Measurements from ENCODE around the gene DDX54.

Gene DDX54, protein sequence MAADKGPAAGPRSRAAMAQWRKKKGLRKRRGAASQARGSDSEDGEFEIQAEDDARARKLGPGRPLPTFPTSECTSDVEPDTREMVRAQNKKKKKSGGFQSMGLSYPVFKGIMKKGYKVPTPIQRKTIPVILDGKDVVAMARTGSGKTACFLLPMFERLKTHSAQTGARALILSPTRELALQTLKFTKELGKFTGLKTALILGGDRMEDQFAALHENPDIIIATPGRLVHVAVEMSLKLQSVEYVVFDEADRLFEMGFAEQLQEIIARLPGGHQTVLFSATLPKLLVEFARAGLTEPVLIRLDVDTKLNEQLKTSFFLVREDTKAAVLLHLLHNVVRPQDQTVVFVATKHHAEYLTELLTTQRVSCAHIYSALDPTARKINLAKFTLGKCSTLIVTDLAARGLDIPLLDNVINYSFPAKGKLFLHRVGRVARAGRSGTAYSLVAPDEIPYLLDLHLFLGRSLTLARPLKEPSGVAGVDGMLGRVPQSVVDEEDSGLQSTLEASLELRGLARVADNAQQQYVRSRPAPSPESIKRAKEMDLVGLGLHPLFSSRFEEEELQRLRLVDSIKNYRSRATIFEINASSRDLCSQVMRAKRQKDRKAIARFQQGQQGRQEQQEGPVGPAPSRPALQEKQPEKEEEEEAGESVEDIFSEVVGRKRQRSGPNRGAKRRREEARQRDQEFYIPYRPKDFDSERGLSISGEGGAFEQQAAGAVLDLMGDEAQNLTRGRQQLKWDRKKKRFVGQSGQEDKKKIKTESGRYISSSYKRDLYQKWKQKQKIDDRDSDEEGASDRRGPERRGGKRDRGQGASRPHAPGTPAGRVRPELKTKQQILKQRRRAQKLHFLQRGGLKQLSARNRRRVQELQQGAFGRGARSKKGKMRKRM

DNA sequence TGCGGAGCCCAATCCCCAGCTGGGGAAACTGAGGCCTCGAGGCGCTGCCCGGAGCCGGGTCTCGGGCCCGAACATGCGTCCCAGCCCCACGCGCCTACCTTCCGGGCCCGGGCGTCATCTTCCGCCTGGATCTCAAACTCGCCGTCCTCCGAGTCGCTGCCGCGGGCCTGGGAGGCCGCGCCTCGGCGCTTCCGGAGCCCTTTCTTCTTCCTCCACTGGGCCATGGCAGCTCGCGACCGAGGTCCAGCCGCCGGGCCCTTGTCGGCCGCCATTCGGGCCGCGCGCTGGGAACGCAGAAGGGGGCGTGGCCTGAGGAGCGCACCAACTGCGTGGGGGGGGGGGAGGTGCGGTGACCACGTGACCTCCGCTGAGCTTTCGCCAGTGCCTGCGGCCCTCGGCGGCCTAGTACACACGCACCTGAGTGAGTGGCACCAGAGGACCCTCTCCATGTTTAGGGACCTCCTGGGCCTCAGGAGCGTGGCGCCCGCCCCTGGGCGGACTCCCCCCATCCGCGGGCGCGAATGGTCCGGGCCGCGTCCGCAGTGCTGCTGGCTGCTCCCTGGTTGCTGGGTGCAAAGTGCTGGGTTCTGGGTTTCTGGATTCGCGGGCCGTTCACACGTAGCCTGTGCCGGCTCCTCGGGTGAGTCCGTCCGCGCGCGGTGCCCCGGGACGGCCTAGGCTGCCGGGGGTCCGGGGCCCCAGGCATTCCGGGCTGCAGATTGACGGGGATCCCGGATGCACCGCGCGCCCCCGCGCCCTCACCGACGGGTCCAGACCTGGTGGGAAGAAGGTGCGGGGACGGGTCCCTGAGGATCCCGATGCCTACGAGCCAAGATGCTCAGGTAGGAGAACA is at the start of gene DDX54, which contains the start of gene RITA1:
DDX54 (minus strand) TSS at position 299 of the 853 bp plus-strand sequence; CDS start at position 272, 27 bp downstream.
RITA1 (plus strand) TSS at position 542 of the 853 bp plus-strand sequence. CDS start 1,026 bp downstream, outside the sequence.
- DNase-seq: peak; percentile 78

DNA sequence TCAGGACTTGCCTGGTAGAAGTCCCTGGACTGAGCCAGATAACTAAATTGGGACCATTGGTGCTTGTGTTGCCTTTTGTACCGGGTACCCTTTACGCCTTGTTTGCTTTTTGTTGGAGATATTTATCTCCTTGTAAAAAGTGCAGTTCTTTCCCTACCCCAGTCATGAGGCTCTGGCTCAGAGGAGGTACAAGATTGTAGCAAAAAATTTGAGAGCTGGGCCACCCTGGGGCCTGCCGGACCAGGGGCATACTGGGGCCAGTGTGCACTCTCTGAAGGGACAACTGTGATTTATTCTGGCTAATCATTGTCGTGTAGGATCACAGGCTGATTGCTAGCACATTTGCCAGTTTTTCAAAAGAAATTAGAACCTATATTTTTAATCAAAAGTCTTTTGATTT is 49.2 kb upstream of the DDX54 start:
- DNase-seq: no peak

- no peak for DNase-seq
Measured at GRCh38 chr12:113233967-113234366, 48.7 kb upstream of the DDX54 start.

GRCh38 chr12:113232840-113233585 is 47.7 kb upstream of the DDX54 start:
- peak; percentile 82 for DNase-seq

DNA sequence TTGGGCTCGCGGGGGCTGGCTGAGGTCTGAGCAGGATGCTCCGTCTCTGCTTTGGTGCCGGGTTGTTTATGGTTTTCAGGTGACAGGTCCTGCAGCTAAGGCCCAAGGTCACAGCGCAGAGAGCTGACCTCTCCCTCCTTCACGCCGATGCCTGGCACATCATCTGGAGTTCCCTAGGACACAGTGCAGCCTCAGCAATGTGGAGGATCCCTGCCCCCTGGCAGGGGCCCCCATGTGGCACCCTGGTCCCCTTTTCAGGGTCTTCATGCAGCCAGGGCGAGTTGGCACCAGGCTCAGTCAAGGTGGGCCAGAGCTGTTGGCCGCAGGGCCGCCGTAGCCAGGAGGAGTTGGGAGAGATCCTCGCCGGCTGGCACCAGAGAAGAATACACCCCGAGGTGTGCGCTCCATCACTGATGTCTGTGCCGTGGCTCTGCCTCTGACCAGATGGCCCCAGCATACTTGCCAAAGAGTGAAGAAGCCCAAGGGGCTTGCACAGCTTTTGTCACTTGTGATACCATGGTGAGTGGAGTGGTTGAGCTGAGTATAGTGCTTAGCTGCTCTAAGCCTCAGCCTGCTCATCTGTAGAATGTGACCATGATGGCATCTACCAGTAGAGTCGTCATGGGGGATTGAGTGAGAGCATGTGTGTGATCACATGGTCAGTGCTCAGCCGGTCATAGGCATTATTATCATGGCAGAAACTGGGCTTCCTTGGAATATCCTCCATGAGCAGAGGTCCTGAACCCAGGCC is 47.0 kb upstream of the DDX54 start:
- peak; percentile 7 for DNase-seq

DNA sequence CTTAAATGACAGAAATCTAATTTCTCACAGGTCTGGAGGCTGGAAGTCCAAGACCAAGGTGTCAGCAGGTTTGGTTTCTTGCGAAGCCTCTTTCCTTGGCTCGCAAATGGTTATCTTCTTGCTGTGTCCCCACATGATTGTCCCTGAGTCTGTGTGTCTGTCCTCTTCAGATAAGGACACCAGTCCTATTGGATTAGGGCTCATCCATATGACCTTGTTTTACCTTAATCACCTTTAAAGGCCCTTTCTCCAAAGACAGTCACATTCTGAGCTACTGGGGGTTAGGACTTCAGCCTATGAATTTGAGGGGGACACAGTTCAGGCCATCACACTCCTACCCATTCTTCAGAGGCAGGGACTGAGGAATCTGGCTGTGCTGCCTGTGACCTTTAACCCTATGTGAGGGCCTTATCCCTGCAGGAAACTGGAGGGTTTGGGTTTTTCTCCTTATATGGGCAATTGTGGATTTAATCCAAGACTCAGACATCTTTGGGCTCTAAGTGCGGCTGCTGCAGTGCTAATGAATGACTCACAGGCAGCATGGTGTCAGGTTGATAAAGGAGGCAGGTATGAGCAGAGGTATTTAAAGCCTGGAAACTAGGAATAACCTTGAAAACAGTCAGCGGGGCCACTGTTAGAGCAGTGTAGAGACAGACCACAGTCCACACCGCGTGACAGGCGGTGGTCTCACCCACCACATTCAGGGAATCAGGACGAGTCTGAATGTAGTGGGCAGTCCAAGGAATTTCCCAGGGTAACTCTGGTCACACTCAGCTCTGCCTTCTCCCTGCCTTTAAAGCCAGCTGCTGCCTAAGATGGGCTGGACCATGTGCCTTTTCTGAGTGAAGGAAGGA is 46.2 kb upstream of the DDX54 start:
- DNase-seq: peak; percentile 75

GRCh38 chr12:113230315-113231234 is 45.3 kb upstream of the DDX54 start:
- DNase-seq: peak; percentile 83

- no peak for DNase-seq
Measured at GRCh38 chr12:113228394-113229028, 43.2 kb upstream of the DDX54 start.

DNA sequence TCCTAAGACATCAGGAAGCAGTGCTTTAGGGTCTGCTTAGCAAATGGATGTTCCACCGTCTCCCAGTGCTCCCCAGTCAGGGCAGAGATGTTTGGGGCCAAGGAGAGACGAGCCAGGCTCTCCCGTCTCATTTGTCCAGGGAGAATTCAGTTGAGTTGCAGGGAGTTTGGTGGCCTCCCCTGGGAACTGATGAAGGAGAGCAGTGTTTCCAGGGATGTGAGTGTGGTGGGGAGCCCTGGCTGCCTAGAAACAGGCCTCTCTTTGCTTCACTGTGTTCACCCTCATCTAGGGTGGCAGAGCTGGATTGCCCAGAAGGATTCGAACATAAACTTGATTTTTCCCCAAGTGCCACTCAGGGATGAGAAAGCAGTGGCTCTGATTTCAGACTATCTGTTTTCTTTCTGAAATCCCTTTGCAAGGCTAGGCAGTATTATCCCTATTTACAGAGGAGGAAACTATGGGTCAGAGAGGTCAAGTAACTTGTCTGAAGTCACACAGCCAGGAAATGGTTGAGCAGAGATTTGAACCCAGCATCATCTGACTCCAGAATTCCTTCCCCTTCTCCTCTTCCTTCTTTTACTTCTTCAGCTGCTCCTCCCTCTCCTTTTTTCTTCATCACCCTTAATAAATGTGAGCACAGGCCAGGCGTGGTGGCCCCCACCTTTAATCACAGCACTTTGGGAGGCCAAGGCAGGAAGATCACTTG is 42.6 kb upstream of the DDX54 start:
- no peak for DNase-seq

DNA sequence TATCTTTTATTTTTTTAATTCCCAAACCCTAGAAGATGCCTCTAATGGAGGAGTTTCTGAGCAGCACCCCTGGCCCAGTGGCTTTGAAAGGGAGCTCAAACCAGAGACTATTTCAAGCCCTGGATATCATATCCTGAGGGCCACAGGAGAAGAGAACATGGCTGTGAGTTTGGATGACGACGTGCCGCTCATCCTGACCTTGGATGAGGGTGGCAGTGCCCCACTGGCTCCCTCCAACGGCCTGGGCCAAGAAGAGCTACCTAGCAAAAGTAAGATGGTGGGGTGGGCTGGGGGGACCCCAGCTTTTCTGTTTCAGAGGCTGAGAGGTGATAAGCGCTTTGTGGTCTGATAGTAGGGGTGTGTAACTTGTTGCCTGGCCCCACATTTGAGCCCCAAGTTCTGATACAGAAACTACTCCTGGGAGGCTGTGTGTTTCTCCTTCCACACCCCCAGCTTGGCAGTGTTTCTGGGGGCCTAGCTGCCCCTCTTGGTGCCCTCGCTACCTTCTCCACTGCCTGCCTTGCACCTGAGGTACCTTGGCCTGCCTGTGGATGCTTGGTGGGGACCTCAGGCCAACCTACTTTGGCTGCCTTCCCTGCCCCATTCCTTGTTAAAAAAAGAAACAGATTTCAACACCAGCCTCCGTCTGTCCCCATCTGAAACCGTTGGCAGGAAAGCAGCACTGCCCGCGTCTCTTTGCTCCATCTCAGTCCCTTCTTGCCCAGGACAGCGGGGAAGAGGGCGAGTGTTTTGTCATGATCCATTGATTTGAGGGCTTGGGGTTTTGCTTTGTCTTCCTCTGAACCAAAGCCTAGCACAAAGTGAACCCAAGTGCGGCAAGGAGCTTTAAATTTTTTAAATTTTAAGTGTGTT is 41.7 kb upstream of the DDX54 start:
- DNase-seq: peak; percentile 86

DNA sequence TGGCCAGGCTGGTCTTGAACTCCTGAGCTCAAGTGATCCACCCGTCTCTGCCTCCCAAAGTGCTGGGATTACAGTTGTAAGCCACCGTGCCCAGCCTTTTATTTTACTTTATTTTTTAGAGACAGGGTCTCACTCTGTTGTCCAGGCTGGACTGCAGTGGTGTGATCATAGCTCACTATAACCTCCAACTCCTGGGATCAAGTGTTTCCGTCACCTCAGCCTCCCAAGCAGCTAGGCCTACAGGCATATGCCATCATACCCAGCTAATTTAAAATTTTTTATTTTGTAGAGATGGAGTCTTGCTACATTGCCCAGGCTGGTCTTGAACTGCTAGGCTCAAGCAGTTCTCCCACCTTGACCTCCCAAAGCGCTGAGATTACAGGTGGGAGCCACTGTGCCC is 39.7 kb upstream of the DDX54 start:
- DNase-seq: no peak

DNA sequence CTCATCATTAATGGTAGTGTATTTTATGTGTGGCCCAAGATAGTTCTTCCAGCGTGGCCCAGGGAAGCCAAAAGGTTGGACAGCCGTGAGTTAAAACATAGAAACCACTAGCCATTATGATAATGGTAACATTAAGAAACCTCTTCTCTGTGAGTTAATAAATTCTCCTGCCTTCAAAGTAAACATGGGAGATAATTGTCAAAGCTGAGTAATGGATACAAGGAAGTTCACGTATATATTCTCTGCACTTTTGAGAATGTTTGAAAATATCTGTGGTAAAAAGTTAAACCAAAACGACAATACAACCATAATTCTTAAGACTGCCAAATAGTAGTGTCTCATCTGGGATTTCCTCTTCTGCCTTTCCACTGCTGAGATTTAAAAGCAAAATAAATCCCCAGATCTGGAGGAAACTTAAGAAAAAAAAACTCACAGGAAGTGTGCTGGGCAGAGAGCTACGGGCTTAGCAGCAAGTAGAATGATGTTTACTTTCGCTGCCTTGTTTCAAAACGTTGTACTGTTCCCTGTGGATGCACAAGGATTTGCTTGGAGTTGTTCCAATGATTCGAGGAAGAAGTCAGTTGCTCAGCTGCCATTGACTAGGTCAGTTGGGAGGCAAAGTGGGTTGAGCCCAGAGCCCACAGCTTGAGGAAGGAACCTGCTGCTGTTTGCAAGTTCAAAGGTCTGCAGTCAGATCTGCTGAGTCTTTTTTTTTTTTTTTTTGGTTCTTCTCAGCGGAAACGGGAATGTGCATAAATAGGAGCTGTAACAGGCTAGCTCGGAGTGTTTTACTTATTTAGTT is 37.7 kb upstream of the DDX54 start:
- peak; percentile 36 for DNase-seq

DNA sequence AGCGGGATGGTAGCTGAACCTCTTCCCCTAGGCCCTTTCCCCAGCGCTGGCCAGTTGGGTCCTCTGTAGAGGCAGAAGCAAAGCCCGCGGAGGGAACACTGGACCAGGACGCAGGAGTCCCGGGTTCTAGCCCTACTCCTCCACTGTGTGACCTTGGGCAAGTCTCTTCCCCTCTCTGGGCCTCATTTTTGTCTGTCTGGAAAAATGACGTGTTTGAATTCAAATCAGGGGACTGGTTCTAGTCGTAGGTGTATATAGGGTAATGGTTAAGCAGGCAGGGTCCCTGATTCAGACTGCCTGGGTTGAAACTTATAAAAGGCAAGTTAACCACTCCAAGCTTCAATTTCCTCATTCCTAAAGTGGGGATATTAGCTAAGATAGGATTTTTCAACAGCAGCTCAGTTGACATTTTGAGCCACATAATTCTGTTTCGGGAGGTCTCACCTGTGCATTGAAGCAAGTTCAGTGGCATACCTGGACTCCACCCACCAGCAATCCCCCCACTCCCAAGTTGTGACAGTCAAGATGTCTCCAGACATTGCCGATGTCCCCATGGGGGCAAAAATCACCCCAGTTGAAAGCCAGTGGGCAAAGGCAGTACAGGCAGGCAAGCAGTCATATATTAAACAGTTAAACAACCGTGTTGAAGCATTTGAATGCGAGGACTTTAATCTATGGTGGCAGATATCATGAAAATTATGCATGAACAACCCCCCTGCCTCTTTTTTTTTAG is 36.9 kb upstream of the DDX54 start:
- DNase-seq: no peak

GRCh38 chr12:113221181-113221996 is 36.1 kb upstream of the DDX54 start, which contains the start of gene TPCN1:
Gene TPCN1, plus strand, starts transcription at chr12:113221464. Its CDS starts 5,389 bp downstream, at chr12:113226853.
- DNase-seq: peak; percentile 100

Data from hematopoietic multipotent progenitor cell treated with erythropoietin and hydrocortisone succinate and interleukin-3 and kit ligand, for 8 days (in vitro differentiated cells).